GM03348 (cell line): ENCODE measurements around the gene SRSF2.
A peak's percentile ranks its signal among the peaks of the same experiment; 100 is the strongest.
"Not testable (repeated sequence)": the region's sequence is repeated elsewhere in the genome, so short reads cannot be mapped to it uniquely, and the experiment has no call there.

Experiments
- DNase-seq: peaks from one replicate; pipeline ENCODE4 v3.0.0; 2012; ENCODE audit warnings: low spot score

SRSF2 gene

DNA sequence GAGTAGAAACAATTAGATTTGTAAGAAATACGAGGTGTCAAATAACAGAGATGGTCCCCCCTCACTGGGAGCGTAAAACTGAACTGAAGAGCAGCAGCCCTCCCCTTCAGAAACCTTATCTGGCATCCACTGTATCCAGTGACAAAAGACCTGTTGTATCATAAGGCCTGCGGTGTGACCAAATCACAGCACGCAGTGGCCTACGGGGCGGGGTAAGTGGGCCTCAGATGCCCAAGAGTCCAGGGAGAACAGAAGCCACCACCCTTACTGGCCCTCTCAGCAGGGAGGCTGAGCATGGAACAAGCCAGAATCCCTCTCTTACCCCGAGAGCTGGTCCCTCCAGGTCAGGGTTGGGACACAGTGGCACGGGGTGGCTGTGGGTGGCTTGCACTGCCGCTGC lies 16.2 kb downstream of the SRSF2 start:
- DNase-seq = no peak

DNA sequence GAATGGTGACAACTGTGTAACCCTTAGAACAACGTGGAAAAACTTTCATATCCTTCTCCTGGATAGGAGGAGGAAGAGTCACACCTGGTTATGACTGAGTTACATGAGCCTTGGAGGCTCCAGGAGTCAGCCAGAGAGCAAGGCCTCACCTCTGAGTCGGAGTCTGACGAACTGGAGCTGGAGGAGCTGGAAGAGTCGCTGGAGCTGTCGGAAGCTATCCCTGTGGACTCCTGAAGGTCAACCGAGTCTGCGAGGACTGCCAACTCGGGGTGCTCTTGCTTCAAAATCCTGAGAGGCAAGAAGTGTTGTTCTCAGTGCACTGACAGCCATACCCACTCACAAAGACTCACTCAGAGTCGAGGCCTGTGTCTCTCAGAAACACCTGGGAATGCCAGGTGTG lies 16.9 kb downstream of the SRSF2 start:
- no peak for DNase-seq

DNA sequence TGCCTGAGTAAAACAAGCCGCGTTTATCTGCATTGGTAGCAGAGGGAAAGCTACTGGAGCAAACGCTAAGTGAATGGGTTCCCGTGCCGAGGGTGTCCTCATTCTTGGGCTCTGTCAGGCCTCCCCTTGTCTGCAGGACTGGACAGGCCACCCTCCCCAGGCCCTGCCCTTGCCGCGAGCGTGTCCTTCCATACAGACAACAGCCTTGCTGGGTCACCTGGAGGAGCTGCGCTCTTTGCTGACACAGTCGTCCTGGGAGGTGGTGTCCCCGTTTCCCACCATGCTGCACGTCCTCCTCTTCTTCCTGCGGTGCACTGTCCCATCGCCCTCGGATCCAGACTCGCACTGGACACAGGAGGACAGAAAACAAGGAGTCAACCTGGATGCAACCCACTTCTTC lies 18.6 kb downstream of the SRSF2 start:
- no peak for DNase-seq

DNA sequence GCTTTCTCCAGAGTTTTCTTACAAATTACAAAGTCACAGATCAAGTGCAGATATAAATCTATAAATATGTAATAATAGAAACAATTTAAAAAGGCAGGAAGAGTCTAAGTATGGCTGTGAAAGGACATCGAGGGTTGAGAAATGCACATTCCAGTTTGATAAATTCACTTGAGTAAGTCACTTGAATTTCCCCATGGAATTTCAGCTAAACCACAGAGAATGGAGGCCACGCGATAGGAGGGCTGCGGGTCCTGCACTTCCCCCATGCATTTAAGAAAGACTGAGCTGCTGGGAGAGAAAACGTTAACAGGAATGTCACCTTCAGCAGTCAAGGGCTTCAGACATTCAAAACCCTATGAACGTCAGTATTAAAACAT lies 20.3 kb downstream of the SRSF2 start:
- DNase-seq = peak; percentile 85

DNA sequence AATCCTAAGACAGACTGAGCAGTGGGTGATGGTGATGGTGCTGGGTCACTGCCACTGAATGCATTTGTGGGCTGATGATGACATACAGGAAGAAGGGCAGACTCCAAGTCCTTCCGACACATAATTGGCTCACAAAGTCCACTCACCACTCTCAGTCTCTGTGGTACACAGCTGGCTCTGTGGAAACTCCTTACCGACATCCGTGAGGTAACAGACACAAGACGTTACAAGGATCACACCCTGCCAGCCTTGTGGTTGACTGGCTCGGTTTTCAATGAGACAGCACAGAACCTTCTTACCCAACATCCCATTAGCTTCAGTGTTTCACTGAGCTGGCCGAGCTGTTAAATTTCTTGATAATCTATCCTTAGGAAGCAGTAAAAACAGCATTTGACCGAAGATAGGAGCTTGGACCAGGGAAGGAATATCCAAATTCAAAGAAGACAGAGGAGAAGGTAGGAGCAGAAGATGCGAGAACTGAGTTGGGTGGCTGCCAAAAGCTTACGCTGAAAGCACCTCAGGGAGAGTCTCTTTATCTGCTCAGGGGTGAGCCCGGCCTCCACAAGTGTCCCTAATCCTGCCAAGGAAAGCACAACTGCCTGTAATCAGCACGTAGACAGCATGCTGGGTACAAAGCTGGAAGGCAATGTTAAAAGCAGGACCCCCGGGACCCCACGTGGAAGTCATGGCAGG lies 20.8 kb downstream of the SRSF2 start:
- DNase-seq = peak; percentile 87

DNA sequence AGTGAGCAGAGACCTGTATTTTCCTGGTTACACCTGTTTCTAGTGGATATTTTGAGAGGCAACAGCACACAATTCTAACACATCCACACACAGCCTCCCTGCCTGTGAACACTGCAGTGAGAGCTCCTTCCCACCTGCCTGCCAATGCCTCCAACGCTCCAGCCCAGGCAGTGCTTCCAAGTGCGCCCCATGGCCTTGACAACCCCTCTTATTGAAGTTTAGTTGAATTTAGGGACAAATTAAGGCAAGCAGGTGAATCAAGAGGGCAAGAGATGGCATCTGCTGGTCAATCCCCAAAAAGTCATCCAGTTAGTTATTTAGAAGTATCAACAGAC lies 21.7 kb downstream of the SRSF2 start:
- no peak for DNase-seq

DNA sequence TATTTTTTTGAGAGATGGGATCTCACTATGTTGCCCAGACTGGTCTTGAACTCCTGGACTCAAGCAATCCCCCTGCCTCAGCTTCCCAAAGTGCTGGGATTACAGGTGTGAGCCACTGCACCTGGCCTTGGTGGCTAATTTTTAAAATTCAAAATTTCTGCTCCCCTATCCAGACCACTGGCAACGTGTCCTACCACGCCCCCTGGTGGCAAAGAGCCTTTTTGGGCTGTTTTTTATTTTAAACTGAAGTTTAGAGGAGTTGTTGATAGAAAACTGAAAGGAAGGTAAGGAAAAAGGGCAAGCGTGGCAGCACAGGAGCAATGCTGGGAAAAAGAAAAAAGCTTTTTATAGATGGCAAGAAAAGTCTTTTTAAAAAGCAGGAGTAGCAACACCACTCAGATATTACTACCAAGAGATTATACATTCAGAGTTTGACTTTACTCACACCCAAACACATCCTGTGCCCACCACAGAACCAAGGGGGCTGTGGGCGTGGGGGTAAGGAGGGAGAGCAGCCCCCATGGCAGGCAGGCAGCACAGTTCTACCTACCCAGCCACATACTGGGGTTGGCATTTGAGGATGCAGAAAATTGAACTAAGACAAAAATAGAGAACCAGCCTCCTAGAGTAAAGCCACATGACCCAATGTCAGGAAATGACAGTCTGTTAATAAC lies 22.2 kb downstream of the SRSF2 start:
- peak; percentile 43 for DNase-seq

DNA sequence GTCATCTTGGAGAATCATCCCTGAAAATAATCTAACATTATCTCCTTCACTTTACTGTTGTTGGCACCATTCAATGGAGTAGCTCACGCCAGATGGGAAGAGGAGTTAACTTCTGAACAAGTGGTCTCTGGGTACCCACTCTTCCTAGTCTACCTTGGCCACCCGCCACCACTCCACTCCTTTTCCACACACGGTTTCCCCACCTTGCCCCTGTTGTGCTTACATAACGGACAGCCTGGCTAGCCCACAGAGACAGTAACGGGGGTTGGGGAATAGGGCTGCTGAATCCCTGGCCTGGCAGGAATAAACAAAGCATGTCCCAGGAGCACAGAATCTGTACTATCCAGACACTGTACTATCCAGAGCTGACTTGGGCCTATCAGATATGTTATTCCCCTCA lies 22.8 kb downstream of the SRSF2 start:
- DNase-seq = no peak

DNA sequence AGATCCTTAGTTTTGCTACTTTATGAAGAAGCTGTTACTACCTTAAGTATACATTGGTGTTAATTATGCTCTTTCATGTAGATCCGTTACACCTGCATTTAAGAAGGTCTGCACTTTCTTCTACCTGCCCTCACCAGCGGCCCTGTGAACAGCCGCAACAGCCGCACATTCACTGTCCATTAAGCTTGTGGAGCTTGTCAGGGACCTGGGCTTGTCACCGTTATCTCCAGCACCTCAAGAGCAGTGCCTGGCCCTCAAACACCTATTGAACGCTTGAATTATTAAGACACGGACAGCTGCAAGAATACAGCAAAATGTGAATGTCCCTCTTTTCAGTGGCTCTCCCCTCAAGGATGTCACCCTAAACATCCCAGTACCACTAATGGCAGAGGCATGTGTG lies 23.4 kb downstream of the SRSF2 start:
- DNase-seq = no peak

DNA sequence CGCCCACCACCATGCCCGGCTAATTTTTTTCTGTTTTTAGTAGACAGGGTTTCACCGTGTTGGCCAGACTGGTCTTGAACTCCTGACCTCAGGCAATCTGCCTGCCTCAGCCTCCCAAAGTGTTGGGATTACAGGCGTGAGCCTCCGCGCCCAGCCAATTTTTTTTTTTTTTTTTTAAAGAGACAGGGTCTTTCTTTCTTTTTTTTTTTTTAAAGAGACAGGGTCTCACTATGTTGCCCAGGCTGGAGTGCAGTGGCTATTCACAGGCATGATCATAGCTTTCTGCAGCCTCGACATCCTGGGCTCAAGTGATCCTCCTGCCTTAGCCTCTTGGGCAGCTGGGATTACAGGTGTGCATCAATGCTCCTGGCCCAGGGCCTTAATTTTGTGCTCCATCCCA lies 24.8 kb downstream of the SRSF2 start:
- not testable (repeated sequence) for DNase-seq

DNA sequence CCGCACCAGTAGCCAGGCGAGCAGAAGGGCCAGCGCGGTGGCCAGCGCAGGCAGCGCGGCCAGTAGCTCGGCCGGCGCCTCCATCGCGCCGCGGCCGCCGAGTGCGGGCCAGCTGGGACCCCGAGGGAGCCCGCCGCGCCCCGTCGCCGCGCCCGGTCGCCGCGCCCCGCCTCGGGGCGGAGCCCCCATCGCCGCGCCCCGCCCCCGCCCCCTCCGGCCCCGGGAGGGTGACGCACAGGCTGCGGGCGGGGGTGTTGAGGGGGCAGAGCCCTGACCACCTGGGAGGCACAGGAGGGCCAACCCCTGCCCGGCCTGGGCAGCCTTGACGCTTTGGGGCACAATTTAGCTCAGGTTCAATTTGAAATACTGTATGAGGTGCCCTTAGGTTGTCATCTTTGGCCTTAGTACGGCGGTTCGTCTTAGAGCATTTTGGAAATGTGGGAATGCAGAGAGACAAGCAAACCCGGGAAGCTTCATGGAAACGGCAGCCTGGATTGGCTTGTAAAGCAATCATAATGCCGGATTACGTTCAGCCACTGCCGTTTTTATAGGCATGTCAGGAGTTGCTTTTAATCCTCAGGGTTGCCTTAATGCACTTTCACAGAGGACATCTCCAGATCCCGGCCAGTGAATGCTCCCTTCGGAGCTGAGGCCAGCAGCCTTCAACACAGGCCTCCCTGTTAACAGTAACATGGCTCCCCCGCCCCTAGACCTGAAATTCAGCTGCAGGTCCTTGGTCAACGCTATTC lies 26.1 kb downstream of the SRSF2 start, which contains the start of gene MXRA7:
Gene MXRA7 (minus strand): TSS at position 103 of the 749 bp plus-strand sequence. CDS start 19 bp downstream, at position 84.
- peak; percentile 93 for DNase-seq

DNA sequence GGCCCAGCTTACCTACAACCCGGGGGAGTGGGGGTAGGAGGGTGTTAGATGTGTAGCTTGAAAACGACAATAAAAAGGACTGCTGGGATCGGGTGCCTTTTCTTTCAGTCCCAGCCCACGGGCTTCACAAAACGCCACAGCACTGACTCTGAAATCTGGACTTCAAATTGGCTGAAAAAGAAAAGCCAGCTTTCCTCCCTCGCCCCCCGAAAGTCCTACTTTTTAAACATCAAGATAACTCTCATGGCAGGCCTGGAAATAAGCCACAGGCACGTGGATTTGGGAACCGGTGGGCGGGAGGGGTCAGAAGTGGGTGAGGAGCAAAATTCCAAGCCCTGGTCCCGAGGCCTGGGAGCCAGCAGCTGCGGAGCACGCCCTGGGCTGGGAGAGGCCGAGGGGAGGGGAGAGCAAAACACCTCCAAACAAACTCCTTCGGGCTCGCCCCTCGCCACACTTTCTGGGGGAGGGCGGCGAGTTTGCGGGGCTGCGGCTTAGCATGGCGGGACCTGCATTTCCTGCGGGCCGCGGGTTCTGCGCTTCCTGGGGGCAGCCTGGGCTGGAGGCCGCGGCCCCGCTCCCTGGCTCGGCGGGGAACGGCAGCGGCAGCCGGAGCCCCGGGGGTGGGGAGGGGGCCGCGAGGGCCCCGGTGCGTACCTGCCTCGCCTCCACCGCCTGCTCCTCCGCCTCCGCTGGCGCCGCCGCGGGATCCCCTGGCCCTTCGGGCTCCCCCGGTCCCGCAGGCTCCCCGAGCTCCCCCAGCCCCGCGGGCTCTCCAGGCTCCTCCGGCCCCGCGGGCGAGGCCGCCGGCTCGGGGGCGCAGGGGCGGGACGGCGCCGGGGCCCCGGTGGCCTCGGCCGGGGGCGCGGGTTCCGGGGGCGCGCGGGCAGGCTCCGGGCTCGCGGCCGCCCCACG lies 26.9 kb downstream of the SRSF2 start:
- not testable (repeated sequence) for DNase-seq

DNA sequence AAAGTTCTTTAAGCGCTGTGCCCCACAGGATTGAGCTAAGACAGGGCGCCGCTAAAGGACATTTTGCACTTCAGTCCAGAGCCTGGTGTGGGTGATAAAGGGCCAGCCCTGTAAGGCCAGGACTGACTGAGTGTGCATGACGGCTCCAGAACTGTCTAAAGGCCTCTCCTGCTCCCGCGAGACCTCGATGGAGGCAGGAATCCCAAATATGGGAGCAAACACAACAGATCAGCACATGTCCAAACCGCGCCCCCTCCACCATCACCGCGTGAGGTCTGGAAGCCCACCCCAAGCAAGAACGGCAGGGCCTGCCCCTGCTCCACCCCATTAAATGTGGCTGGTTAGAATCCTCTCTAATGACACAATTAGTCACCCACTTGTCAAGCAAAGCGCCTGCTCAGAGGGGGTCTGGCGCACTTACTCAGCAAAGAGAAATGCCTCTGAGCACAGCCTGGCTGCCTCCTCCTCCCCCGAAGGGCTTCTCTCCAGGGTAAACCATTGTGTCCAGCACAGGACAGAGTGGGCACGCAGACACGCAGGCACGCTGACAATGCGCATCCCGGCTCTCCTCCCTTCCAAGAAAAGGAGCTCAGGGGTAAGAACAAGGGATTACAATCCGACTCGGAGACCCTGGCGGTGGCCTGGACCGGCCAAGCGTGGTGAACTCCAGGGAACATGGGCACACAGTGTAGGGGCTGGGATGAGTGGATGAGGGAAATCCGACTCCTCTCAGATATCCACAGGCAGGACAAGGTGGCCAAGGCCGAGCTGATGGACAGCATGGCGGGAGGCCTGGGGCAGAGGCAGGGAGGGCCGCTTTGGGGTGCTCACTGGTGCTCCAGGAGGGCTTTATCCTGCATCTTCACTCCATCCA lies 27.8 kb downstream of the SRSF2 start:
- DNase-seq = peak; percentile 93

DNA sequence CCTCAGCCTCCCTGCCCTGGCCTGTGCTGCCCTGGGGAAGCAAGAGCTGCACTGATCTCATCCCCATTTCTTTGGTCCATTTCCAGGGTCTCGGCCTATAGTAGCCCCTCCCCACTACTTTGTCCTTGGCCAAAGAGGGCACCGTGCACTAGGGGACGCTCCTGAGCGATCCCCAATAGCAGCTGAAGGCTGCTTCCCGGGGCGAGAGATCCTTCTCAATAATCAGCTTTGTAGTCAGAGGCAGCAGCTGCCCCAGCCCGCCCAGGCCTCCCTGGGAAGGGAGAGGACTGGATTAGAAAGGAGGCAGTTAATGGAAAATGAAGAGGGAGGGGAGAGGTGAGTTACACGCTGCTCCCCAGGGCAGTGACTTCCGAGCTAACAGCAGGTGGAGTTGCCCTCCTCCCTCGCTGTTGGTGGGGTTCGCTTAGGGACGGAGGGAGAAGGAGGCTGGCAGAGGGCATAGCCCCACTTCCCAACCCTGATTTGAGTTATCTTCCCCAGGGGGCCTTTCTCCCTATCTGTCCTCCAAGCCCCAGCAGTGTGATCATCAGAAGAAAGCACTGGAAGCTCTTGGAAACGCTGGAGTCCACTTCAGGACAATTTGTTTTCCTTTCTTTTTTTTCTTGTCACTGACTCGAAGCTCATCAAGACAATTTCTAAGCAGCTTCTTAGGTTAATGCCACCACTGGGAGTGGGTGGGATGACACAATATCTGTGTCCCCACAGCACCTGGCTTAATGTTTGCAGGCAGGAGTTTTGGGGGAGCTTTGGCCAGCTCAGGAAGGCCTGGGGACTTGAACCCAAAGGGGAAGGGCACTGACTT lies 28.9 kb downstream of the SRSF2 start:
- DNase-seq = no peak

DNA sequence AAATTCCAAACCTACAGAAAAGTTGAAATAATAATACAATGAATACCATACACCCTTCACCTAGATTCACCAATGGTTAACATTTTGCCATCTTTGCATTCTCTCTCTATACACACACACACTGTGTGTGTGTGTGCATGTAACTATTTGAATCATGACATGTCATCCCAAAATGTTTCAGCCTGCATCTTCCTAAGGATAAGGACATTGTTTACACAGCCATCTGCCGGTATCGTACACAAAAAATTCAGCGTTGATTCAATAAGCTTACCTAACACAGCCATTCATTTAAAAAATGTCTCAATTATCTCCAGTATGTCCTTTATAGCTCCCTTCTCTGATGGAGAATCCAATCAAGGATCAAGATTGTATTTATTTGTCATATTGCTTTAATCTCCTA lies 30.3 kb downstream of the SRSF2 start:
- DNase-seq = no peak

DNA sequence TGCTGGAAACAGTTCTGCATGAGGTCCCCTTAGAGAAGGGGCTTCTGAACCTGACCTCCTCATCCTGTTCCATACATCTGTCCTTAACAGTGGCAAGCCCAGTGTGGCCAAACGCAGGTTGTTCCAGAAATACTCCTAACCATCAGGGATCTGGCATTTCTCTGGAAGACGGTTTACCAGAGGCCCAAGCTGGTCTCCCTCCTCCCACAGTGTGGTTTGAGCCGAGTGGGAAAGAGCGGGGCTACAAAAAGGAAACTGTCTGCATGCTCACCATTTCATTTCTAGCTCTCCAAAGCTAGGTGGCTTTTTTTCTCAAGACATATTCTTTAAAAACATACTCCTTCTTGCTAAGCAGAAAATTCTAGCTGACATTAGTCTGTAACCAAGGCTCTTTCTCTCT lies 32.3 kb downstream of the SRSF2 start:
- DNase-seq = no peak

DNA sequence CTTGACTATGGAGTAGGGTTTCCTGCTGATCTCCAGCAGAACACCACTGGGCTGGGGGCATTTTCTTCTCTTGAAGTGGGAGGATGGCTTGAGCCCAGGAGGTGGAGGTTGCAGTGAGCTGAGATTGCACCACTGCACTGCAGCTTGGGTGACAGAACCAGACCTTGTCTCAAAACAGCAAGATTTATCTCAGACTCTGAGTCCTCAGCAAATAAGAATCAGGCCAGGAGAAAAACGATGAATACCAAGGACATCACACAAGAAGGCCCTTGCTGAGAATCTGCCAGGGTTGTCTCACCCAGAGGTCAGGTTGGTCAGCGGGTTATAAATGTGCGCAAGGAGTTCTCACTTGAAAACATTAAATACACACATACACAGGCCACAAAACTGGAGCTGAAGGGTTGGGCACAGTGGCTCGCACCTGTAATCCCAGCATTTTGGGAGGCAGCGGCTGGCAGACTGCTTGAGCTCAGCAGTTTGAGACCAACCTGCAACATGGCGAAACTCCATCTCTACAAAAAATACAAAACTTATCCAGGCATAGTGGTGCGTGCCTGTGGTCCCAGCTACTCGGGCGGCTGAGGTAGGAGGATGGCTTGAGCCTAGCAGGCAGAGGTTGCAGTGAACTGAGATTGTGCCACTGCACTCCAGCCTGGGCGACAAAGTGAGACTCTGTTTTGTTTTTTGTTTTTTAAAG lies 34.0 kb downstream of the SRSF2 start:
- no peak for DNase-seq

DNA sequence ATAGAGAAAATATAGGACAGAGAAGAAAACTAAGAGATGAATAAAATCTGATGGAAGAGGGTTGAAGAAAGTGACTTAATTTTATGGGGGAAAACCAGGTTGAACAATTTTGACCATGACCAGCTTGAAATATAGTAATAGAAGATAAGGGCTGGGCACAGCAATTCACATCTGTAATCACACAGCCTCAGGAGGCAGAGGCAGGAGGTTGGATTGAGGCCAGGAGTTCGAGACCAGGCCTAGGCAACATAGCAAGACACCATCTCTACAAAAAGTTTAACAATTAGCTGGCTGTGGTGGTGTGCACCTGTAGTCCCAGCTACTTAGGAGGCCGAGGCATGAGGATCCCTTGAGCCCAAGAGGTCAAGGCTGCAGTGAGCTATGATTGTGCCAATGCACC lies 35.1 kb downstream of the SRSF2 start:
- no peak for DNase-seq

DNA sequence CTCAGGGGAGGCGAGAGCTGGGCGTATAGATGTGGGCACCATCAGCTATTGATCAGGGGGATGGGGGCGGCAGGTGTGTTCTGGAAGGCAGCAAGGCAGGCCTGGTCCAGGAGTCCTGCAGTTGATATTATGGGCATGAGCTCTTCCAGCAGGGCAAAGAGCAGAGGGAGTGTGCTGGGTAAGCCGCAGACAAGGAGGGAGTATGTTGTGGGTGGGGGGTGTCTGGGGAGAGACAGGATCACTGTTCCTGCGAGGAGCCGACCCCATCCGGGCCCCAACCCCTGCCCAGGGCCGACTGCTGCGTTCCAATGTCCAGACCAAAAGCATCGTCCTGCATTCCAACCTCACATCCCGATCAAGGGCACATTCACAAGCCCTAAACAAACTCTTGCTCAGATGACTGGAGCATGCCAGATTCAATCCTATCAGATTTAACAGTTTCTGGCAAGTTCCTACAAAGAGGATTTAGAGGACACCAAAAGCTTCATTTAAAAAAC lies 35.6 kb downstream of the SRSF2 start:
- no peak for DNase-seq
